ENCODE measurements around the gene AP5B1.

AP5B1 gene

GRCh38 chr11:65780770-65781151 lies at the start of gene AP5B1:
Gene AP5B1 (minus strand): TSS chr11:65780976. CDS start chr11:65780591, 385 bp downstream.
- peak; percentile 60 for DNase-seq

- DNase-seq, result no peak
Observed at GRCh38 chr11:65829459-65829858, 48.7 kb upstream of the AP5B1 start.

- DNase-seq, result no peak
Observed at GRCh38 chr11:65826984-65827735, 46.4 kb upstream of the AP5B1 start.

- no peak for DNase-seq
Observed at GRCh38 chr11:65822776-65823528, 42.2 kb upstream of the AP5B1 start.

- peak; percentile 94 for DNase-seq
Observed at GRCh38 chr11:65821107-65821506, 40.3 kb upstream of the AP5B1 start.

- peak; percentile 85 for DNase-seq
Observed at GRCh38 chr11:65817835-65818680, 37.3 kb upstream of the AP5B1 start.

GRCh38 chr11:65817312-65817834 lies 36.6 kb upstream of the AP5B1 start:
- no peak for DNase-seq

- DNase-seq, result no peak
Observed at GRCh38 chr11:65816696-65817095, 35.9 kb upstream of the AP5B1 start.

- DNase-seq, result no peak
Observed at GRCh38 chr11:65814986-65815565, 34.3 kb upstream of the AP5B1 start.

- DNase-seq, result no peak
Observed at GRCh38 chr11:65814131-65814985, 33.6 kb upstream of the AP5B1 start.

- DNase-seq, result no peak
Observed at GRCh38 chr11:65811764-65812475, 31.1 kb upstream of the AP5B1 start.

- no peak for DNase-seq
Observed at GRCh38 chr11:65810046-65810868, 29.5 kb upstream of the AP5B1 start.

- DNase-seq, result no peak
Observed at GRCh38 chr11:65809496-65809895, 28.7 kb upstream of the AP5B1 start.

GRCh38 chr11:65808744-65809341 lies 28.1 kb upstream of the AP5B1 start:
- DNase-seq, result no peak

GRCh38 chr11:65806979-65807378 lies 26.2 kb upstream of the AP5B1 start:
- no peak for DNase-seq

GRCh38 chr11:65803797-65804492 lies 23.2 kb upstream of the AP5B1 start:
- no peak for DNase-seq

- no peak for DNase-seq
Observed at GRCh38 chr11:65802841-65803240, 22.1 kb upstream of the AP5B1 start.

GRCh38 chr11:65801153-65801987 lies 20.6 kb upstream of the AP5B1 start:
- no peak for DNase-seq

All from NCI-H146 (cell line).